Measurements from ENCODE around the gene AGPAT2.

Gene AGPAT2

DNA sequence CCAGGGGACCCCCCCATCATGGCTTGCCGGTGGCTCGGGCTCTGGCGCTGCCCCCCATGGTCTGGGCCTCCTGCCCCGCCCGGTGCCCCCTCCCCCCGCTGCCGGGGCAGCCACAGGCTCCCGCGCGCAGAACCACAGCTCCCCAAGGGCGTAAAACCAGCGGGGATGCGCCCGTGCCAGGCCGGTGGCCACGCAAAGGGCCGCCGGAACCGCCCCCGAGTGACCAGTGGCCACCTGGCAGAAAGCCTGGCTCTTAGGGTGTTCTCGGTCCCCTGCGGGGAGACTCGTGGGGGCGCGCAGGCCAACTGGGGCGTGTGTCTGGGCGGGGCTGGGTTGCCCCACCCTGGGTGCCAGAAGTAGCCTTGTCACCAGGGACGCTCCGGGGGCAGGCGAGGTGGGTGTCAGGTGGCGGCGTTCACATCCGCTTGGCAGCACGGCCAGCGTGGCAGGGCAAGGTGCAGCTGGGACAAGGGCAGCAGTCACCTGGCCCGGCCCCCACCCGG, 515 bp upstream of the AGPAT2 start:
- DNase-seq = no peak

DNA sequence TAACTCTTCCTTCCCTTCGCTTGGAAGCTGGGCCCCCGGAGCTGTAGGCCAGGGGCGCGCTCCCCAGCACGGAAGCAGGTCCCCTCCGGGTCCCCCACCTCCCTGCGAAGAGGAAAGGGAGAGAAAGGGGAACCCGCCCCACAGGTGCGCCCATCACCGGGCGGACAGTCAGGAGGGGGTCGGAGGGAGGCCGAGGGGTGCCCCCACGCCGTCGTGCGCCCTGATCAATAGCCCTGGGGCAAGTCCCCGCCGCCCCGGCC, 793 bp downstream of the AGPAT2 start:
- DNase-seq = no peak

DNA sequence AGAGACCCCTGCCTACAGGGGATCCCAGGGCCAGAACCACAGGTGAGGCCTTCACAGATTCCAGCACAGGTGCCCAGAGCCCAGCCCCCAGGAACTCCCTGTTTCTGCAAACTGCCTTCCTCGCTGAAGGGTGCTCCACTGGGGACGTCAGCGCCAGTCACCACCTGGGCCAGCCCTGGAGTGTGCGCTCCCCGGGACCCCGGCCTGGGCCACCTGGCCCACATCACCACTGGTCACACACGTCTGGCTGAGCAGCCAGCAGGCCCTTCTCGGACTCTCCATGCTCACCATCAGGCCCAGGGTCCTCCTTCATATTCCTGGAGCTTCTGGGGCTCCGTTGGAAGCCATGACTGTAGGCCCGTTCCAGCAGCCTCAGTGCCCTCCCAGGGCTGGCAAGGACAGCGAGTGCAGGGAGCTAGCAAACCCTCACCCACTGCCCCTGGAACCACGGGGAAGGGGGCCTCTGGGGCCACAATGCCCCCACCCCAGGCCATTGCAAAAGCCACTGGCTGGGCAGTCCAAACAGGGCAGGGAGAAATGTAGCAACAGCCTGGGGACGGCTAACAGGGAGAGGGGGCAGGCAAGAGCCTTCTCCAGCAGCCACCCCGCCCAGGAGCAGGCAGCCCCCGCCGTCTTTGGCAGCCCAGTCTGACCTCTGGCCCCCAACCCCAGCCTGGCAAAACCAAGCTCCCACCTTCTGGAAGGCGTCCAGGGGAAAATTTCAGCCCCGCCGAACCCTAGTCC, 1.3 kb downstream of the AGPAT2 start:
- no peak for DNase-seq

DNA sequence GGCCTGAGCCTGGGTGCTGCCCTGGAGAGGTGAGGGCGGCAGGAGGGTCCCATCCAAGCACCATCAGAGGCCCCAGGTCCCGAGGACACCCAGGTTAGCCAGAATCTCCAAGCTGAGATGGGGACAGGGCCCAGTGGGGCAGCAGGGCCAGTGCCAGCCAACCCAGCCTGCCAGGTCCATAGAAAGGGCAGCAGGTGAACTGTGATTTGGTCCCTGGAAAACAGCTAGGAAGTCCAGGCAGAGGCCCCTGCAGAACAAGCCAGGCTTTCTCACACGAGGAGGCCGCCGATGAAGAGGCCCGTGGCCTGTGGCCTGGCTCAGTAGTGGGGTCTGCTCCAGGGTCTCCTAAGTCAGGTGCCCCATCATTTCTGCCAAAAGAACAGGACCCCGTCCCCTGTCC, 2.0 kb downstream of the AGPAT2 start:
- DNase-seq = no peak

DNA sequence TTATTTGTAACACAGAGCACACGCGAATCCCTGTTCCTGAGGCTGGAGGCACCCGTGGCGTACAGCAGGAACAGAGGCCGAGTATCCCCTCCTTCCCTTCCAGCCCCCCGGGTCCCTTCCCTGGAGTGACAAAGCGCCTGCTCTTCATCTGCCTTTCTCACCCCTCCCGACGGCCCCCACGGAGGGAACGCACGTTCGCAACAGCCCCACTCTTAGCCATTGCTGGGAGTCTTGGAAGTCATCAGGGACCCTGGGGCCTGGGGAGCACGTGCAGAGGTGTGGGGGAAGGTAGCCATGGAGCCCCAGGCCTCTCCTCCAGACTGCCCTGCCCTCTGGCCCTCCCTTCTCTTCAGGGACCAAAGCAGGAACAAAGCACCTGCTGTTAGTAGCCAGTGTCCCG, 2.5 kb downstream of the AGPAT2 start:
- no peak for DNase-seq

DNA sequence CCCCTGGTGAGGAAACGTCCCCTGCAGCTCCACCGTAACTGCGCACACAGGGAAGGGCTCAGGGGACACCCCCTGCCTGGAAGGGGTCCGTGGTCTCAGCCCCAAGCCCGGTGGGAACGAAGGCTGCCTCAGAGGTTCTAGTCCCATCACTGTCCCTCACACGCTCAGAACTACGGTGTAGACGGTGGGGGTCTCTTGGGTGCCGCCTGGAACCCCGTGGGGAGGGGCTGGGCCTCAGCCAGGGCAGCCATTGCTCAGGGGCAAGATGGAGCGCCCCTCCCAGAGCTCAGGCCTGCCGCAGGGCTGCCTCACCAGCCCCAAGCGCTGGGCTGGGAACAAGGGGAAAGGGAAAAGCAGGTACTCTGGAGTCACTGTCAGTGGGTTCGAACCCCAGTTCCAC, 2.9 kb downstream of the AGPAT2 start:
- DNase-seq = no peak

DNA sequence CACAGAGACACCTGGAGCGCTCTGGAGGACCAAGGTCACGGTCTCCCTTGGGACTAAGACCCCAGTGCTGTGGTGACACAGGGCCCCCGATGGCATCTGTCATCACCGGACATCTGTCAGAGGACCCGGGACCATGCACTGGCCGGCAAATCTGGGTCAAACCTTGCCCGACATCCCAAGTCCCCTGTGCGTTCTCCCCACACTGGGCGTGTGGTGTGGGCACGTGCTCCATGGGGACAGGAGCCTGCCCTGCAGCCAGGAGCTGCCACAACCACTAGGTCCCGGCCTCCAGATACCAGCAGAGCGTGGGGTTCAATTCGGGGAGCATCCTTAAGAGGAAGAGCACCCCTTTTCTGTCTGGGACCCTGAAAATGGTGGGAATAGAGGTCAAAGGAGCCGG, 3.5 kb downstream of the AGPAT2 start:
- no peak for DNase-seq

DNA sequence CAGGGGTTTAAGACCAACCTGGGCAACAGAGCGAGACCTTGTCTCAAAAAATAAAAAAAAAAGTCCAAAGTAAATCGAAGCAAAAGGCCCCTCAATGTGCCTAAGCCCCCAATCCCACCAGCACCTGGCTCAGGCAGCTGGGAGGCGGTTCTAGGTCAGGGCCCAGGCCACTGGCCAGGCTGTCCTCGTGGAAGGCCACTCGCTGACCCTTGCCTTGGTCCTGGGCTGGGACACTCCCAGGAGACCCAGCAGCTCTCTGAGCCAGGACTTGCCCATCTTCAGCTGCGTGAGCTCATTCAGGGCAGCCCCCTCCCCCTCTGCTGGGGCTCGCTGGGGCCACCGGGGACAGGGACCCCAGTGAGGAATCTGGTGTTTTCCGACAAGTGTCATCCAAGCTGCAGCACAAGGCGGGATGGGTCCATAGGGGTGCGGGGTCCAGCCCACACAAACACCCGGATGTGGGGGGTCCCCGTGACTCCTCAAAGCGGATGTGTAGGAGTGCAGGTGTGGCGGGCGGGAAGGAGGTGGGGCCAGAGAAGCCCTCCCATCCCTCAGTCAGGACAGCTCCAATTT, 4.0 kb downstream of the AGPAT2 start:
- no peak for DNase-seq

DNA sequence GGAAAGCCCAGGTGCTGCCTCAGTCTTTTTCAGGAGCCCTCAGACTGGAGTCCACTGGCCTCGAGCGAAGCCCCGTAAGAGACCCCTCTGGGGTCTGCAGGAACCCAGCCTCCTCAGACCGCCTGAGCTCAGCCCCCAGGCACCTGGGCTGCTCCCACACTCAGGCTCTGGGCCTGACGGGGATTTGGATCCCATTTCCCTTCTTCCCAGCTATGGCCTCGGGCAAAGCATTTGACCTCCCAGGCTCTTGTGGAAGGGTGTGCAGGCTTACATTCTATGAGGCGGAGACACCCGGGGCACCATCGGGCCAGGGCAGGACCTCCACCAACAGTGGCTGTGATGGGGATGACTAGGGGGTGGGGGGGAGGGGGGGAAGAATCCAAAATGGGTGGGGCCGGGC, 4.5 kb downstream of the AGPAT2 start:
- DNase-seq = no peak

DNA sequence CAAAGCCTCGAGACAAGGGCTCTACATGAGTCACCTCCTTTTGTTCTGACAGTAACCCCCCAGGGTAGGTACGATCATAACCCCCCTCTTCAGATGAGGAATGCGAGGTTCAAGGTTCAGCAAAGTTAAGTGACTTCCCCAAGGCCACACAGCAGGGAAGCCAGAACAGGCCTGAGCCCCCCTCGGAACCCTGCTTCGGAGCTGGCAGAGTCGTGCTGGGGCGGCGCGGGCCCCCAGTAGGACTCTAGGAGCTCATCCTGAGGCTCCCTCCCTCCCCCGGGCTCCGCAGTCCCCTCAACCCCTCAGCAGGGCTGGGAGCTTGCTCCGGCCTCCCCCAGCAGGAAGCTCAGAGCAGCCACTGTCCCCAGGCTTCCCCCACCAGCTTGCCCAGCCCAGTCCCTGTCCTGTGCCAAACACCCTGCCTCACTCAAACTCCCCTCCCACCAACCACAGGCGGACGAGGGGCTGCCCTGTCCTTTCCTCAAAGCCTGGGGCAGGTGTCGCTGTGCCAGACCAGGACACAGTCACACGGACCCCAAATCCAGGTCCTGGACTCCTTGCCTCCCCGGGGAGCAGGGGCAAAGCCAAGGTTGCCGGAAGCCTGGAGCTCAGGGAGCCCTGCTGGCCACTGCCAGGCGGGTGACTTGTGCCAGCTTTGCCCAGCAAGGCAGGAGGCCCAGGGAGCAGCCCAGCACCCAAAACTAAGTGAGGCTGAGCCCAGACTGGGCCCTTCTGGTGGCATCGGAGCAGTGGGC, 5.1 kb downstream of the AGPAT2 start:
- no peak for DNase-seq

DNA sequence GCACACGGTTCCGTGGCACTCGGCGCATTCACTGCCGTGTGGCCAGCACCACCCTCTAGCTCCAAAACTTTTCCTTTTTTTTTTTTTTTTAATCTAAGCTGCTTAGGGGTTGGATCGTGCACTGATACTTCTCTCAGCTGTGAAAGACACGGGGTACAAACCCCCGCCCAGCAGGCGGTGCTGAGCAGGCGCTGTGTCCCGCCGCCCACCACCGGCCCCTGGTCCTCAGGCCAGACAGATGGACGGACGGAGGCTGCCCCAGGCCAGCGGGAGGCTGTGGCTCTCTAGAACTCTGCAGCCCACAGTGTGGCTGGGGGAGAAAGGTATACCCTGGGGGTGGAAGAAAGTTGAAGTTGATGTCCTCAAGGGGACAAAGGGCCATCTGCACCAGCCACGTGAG, 6.2 kb downstream of the AGPAT2 start:
- DNase-seq = no peak

DNA sequence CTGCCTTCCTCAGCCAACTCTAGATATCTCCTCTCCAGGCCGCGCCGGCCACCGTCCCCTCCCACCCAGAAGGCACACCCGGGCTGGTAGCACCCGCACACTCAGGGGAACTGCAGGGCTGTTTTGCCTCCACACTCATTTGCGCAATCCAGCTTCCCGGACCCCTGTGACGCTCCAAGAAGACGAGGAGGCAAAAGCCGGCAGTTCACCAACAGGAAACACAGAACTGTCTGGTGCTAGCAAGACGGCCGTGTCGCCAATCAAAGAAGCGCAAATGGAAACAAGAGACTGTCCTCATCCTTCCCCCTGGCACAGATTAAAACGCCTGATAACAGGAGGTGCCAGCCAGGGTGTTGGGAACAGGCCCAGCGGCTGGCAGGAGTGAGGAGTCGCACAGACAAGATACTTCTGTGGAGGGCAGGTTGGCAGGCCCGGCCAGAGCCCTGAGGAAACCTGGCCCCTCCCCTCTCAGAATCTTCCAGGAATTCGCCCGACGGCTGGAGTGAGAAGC, 7.8 kb downstream of the AGPAT2 start:
- no peak for DNase-seq

DNA sequence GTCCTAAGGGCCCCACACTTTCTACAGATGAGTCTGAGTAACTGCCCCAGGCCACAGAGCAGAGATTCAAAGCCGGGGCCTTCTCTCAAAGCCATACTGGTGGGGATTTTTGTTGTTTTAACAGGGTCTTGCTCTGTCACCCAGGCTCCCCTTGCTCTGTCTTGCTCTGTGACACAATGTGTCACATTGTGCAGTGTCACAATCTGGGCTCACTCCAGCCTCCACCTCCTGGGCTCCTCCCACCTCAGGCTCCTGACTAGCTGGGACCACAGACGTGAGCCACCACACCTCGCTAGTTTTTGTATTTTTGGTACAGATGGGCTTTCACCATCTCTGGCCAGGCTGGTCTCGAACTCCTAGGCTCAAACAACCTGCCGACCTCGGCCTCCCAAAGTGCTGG, 8.6 kb downstream of the AGPAT2 start:
- no peak for DNase-seq

DNA sequence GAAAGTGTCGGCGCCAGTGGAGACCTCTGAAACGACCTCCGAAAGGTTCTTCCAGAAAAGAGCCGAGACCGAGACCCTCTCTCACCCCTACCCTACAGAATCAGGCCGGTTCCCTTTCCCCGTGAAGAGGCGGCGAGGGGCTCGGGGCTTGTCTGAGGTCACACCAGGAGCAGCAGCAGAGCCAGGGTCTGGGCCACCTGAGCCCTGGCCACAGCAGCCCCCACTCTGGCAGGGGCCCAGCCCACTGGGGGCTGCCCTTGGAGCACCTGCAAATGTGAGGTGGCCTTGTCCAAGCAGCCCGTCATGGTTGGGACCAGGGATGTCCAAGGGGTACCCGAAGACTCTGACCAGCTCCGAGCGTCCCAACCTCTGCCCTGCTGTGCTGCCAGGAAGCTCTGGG, 9.2 kb downstream of the AGPAT2 start:
- DNase-seq = no peak

DNA sequence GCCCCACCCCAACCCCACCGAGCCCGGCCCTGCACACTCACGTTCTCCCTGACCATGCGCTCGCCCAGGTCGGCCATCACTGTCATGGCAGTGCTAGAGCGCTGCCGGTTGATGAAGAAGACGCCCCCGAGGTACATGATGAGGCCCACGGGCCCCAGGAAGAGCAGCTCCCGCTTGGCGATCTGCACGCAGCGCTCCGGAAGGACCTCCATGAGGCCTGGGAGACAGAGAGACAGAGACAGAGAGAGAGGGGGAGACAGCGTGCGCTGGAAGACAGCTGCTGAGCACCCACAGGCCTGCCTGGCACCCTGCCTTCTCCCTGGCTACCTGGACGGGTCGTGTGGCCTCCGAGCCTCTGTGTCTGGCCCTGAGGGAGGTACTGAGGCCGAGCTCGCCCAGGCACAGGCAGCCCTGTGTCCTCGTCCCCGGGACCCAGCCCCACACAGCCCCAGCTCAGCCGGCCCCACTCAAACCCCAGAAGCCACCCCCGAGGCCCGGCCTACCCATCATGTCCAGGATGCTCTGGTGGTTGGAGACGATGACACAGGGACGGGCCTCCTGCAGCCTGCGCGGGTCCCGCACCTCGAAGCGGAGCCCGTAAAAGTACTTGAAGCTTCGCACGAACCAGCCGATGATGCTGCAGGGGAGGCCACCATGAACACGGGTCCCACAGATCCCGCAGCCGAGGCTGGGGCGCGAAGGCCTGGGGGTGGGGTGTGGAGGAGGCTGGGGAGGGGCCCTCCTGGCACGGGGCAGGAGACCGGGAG, 10.2 kb downstream of the AGPAT2 start:
- DNase-seq = no peak

DNA sequence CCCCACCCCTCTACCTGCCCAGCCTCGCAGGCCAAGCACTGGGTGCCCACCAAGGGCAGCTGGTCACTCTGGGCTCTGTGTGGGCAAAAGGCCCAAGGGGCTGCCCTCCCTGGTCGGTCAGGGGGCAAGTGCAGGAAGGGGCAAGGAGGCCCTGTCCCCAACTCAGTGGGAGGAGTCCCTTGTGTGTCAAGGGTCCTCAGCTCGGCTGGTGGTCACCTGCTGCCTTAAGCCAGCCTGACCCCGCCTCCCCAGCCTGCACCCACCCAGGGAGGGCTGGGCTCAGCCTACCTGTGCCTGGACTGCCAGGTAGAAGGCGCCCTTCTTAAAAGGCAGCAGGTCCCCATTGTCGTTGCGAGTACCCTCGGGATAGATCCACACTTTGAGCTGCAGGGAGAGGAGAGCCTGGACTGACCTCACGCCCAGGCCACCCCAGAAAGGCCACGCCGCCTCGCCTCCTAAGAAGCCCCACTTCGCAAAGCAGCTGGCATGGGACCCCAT, 10.9 kb downstream of the AGPAT2 start:
- no peak for DNase-seq

DNA sequence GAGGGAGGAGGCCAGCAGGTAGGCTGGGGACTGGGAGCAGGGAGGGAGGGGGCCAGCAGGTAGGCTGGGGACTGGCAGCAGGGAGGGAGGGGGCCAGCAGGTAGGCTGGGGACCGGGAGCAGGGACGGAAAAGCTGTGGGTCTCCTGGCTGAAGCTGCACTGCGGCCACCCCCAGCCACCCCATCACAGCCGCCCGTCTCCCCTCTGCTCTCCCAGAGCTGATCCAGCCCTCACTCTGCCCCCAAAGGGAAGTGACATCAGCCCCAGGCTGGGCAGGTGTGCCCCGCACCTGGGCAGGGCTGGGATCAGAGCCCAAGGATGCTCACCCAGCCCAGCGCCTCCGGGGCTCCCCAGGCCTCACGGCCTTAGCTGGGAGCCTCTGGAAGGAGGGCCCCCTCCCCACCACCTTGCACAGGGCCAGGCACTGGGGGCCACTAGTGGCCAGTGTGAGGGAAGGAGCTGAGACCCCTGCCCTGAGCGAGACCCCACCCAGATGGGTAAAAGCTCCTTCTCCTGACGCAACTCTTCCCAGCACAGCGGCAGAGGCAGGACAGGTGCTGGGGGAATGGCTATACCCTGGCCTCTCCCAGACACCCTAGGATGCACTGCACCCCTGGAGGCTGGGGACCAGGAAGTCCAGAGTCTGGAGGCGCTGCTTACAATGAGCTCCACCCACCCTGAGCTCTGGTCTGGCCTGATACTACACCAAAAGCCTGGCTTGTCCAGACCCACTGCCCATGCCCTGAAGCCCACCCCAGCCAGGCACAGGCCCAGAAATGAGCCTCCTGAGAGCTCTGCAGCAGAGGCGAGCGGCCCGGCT, 11.6 kb downstream of the AGPAT2 start:
- no peak for DNase-seq

DNA sequence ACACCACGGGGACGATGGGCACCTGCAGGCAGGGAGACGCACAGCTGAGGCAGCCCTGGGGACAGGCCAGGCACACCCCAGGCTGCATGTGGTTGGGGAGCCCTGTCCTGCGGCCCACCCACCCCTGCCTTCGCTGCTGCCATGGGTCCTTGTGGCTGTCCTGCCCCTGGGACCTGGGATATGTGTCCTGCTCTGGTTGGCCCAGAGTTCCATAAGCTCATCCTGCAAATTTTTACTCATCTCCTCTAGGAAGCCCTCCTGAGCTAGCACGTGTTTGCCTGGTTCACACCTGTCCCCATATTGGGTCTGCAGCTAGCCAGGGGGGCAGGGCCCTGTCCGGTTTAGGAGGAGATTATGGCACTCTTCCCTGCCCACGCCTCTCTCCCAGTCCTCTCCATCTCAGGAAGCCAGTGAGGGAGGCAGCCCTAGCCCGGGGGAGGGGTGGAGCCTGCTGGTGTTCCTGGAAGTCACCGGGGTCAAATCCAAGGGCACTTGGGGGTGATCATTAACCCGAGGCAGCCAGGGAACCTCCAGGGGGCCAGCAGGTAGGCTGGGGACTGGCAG, 12.4 kb downstream of the AGPAT2 start:
- DNase-seq = no peak

DNA sequence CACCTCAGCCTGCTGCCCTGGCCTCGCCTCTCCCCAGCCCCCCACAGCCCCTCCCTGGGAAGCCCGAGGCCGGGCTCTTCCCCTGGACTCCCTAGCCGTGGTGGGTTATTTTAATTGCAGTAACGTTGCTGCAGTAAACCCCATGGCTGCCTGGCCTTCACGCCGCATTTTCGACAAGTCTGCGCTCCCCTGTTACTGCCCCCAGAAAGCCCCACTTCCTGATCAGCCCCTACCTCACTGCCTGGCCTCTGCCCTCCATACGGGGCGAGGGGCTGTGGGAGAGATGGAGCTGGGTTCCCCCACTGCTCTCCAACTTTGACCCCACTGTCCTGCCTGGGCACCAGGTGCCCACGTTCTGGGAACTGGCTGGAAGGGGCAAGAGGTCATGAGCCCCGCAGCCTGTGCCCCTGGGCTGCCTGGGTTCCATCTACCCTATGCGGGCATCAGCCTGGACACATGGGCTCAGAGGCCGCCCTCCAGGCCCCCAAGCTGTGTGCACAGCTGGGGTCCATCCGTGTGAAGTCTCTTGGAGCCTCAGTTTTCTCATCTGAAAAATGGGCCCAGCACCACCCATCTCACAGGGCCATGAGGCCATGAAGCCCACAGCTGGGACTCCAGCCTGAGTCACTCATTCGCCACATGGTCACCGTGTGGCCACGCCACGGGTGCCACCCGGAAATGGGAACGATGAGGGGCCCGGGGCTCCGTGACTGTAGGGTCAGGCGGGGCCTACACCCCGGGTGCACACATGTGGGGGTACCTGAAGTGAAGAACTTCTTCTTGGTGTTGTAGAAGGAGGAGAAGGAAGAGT, 13.1 kb downstream of the AGPAT2 start:
- no peak for DNase-seq

DNA sequence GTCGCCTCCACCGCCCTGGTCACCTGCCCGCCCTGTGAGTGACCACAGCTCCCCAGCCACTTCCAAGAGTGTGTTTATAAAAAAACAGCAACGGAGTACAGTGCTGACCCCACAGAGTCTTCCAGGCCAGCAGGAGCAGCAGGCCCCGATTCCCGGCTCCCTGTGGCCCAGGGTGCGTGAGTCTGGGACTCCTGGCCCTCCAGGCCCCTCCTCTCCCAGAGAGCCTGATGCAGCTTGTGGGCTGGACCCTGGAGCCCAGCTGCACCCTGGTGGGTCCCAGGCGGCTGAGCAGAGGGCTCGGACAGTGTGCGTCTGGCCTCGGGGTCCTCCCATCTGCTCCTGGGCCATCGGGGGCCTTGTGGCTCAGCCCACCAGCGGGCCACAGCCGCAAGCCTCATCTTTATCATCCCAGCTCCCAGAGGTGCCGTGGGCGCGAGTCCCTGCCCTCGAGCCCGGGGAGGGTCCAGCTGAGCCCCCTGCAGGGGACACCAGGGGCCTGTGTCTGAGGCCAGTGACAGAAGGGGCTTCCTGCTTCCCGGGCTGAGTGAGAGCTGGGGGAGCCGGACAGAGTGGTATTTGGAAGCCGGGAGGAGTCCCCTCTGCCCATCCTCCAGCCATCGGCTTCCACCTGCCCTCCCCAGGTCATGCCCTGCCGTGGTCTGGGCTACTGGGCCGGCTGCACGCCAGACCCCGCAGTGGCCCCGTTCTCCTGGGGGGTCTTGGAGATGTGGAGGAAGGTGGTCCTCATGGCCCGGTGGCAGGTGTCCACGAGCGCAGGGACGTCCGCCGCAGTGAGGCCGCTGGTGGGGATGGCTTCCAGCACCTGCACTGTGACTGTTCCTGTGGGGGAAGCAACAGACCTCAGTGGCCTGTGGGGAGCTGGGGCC, 13.9 kb downstream of the AGPAT2 start:
- no peak for DNase-seq

Measured in CD4-positive, alpha-beta T cell treated with Interleukin-21 for 1 hour (primary cell).